GM18498 (cell line): ENCODE data around the gene TMEM138.
"Not testable (repeated sequence)": the region's sequence is repeated elsewhere in the genome, so short reads cannot be mapped to it uniquely, and the experiment has no call there.

Source experiments
- ATAC-seq: cut with Tn5 transposase; IDR thresholded peaks from one replicate; pipeline ENCODE4 v1.9.1; 2021; ENCODE audit warnings: mild to moderate bottlenecking, moderate library complexity; ENCODE audit not compliant: unreplicated experiment

Gene TMEM138

DNA sequence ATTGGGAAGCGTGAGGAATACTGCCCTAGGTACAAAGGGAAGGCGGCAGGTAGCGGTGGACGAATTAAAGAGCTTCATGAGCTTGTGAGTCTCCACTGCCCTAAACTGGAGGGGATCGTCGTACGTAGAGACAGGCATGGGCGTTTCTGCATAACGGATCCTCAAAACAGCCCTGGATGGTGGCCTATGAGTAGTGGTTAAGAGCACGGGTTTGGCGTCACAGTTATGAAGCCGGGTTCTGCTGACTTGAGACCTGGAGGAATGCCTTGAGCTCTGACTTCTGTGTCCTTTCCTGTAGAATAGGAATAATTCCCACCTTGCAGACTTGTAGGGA, 335 bp downstream of the TMEM138 start:
- ATAC-seq: no peak

DNA sequence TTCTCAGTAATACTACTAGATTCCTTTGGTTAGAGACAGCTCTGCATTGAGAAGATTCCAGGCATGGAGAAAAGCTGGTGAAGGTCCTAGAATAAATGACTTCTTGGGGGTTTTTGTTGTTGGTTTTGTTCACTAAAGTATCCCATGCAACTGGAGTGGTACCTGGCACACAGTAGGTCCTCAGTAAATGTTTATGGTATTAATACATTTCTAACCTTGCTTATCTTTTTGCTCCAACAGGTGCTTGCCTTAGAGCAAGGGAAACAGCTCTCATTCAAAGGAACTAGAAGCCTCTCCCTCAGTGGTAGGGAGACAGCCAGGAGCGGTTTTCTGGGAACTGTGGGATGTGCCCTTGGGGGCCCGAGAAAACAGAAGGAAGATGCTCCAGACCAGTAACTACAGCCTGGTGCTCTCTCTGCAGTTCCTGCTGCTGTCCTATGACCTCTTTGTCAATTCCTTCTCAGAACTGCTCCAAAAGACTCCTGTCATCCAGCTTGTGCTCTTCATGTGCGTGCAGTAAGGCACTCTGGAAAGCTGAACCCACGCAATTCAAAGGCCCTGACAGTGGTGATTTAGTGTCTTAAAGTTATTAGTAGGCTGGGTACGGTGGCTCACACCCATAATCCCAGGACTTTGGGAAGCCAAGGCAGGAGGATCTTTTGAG, 2.0 kb downstream of the TMEM138 start:
- ATAC-seq: no peak

DNA sequence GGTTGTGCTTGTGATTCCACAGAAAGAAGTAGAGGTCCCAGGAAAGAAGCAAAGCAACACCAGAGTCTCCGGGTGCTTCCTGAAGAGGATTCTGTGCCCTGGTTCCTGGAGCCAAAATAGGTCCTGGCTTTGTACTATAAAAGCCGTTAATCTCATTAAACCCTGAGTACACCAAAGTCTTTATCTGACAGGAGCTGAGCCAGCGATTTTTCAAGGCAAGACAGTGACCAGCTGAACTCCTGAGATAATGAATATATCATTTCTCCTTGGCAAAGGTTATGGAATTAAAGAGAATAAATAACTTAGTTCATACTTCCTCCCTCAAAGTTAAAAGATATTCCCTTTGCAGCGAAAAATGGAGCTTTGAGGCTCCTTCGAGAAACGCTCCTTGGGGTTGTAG, 5.2 kb downstream of the TMEM138 start:
- ATAC-seq: no peak

DNA sequence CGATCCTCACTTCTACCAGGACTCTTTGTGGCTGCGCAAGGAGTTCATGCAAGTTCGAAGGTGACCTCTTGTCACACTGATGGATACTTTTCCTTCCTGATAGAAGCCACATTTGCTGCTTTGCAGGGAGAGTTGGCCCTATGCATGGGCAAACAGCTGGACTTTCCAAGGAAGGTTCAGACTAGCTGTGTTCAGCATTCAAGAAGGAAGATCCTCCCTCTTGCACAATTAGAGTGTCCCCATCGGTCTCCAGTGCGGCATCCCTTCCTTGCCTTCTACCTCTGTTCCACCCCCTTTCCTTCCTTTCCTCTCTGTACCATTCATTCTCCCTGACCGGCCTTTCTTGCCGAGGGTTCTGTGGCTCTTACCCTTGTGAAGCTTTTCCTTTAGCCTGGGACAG, 6.5 kb downstream of the TMEM138 start:
- ATAC-seq: no peak

DNA sequence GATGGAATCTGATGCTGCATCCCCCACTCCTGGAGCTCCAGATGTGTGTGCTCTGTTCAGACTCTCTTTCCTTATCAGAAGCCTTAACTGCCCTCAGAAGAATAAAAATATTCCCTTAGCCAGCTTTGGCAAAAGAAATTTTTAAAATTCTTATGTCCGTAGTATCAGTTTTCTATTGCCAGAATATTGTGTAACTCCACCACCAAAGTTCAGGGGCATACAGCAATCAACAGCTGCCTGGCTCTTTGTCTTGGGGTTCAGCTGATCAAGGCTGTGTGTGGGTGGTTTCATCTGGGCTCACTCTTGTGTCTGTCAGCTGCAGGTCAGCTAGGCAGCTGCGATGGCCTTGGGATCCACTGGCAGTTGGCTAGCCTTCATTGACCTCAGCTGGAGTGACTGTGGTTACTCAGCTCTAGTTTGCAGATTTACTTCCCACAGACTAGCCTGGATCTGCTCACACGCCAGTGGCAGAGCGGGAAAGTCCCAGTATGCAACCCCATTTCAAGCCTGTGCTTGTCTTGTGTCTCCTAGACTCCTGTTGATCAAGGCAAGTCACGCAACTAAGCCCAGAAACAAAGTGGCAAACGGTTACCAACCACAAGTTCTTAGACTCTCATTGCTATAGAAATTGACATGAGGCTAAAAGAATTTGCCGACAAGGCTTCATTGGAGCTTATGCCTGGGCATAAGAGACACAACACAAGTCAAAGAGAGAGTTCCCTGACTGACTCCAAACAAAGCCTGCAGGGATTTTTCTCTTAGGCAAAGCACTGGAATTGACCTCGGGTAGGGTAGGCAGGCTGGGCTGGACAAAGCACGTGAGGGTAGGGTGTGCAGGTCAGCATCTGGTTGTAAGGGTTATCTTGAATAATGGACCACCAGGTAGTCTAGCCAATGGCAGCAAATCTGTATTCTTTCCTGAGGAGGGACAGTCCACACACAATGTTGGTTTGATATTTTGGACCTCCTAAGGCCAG, 7.5 kb downstream of the TMEM138 start:
- peak; percentile 61 for ATAC-seq

DNA sequence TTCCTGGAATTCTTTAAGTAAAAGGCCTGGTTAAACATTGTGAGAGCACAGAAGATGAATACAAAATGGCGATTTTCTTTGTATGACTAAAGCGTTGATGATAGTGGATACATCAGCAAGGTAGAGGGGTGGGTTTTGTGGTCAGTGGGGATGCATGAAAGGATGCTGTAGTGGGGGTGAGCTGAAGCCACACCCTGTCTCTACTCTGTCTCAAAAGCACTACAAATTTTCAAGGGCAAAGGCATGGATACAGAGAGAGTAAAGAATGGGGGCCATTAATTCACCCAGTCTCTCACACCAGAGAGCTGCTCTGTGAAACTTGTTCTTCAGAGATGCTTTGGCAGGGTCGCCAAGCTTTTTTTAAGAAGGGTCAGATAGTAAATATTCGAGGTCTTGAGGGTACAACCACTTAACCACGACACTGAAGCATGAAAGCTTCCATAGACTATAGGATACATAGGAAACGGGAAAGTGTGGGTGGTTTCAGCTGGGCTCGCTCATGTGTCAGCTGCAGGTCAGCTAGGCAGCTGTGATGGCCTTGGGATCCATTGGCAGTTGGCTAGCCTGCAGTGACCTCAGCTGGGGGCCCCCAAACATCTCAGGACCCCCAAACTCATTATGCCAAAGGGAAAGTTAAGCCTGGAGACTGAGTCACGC, 8.3 kb downstream of the TMEM138 start:
- ATAC-seq: peak; percentile 21

DNA sequence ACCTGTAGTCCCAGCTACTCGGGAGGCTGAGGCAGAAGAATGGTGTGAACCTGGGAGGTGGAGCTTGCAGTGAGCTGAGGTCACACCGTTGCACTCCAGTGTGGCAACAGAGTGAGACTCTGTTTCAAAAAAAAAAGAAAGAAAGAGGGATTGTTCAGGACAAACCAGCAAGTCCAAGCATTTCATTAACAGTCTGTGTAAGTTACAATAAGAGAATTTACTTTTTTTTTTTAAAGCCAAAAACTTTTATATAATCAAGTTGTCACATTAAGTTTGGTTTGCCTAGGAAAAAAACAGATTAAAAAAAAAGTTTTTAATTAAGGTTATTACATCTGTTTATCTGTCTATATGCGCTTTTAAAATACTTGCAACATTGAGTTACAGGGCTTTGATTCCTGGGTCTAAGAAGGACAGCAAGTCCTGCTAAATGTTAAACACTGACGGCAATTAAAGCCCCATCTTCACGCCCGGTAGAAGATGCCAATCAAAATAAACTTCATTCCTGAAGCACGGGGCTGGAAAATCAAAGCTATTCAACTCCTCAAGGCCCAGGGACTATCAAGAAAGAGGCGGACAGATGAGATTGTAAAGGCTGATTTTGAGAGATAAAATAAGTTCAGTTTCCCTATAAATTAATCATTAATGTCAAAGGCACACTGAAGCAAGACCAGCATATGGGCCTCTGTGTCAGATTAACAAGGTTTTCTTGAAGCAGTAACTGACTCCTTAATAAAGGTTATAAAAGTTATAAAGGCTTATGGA, 10.7 kb downstream of the TMEM138 start:
- no peak for ATAC-seq

DNA sequence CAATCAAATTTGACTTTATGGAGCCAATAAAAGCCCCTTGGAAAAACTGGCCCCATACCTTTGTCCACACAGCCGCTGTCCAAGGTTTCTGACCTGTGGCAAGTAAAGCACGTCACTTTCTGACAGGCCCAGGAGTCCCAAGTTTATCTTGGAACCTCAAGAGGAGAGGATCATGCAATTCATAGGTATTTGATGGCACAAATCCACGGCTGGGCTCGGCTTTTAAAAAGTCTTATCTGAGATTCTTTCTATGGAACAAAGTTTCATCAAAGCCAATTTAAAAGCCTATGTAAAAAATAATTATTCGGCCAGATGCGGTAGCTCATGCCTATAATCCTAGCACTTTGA, 13.6 kb downstream of the TMEM138 start:
- ATAC-seq: no peak

DNA sequence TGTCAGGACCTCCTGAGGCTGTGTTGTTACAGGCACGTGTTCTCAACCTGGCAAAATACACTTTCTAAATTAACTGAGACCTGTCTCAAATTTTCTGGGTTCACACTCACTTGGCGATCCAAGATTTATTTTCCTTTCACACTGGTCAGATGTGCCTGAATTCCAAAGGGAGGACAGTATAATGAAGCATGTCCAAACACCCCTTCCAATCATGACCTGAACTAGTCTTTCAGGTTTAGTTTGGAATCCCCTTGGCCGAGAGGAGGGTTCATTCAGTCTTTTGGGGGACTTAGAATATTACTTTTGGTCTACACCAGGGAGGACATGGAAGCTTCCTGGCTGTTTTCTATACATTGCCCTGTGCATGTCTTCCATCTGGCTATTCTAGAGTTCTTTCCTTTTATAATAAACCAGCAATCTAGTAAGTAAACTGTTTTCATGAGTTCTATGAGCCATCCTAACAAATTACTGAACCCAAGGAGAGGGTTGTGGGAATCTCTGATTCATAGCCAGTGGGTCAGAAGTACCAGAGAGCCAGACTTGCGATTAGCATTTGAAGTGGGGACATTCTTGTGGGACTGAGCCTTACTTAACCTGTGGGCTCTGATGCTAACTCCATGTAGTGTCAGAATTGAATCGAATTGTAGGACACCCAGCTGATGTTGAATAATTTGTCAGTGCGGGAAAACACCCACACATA, 15.4 kb downstream of the TMEM138 start:
- no peak for ATAC-seq

DNA sequence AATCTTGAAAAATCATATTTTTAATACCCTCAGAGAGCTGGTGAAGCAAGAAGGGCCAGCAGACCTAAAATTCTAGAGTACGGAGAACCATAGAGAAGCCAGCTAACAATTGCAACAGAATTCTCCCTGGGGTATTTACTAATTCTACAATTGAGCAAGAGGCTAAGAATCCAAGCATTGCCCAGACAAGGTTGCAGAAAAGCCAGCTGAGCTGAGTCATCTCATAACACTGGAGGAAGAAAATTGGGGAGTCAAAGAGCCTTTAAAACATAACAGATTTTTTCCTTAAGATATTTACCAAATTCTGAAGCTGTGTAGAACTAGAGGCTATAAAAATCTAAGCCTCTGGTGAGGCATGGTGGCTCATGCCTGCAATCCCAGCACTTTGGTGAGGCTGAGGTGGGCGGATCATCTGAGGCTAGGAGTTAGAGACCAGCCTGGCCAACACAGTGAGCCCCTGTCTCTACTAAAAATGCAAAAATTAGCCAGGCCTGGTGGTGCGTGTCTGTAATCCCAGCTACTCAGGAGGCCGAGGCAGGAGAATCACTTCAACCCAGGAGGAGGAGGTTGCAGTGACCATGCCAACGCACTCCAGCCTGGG, 16.6 kb downstream of the TMEM138 start:
- no peak for ATAC-seq

DNA sequence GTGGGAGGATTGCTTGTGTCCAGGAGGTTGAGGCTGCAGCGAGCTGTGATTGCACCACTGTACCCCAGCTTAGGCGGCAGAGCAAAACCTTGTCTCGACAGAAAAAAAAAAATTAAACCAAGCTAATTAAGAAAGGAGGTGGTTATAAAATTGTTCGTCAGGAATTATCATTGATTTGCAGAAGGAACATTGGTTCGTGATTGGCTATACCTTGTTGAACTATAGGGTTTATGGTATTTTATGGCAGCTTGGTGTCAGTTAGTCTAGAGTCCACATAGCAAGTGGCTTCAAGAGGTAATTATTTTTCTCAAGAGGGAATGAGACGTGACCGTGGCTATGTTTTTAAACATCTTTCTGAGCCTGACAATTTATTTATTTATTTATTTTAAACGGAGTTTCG, 18.7 kb downstream of the TMEM138 start:
- ATAC-seq: no peak

DNA sequence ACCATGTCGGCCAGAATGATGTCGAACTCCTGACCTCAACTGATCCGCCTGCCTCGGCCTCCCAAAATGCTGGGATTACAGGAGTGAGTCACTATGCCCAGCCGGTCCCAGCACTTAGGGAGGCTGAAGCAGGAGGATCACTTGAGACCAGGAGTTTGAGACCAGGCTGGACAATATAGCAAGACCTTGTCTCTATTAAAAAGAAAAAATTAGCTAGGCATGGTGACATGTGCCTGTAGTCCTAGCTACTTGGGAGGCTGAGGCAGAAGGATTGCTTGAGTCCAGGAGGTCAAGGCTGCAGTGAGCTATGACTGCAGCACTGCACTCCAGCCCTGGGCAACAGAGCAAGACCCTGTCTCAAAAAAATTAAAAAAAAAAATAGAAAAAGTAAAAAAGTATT, 21.7 kb downstream of the TMEM138 start:
- not testable (repeated sequence) for ATAC-seq

DNA sequence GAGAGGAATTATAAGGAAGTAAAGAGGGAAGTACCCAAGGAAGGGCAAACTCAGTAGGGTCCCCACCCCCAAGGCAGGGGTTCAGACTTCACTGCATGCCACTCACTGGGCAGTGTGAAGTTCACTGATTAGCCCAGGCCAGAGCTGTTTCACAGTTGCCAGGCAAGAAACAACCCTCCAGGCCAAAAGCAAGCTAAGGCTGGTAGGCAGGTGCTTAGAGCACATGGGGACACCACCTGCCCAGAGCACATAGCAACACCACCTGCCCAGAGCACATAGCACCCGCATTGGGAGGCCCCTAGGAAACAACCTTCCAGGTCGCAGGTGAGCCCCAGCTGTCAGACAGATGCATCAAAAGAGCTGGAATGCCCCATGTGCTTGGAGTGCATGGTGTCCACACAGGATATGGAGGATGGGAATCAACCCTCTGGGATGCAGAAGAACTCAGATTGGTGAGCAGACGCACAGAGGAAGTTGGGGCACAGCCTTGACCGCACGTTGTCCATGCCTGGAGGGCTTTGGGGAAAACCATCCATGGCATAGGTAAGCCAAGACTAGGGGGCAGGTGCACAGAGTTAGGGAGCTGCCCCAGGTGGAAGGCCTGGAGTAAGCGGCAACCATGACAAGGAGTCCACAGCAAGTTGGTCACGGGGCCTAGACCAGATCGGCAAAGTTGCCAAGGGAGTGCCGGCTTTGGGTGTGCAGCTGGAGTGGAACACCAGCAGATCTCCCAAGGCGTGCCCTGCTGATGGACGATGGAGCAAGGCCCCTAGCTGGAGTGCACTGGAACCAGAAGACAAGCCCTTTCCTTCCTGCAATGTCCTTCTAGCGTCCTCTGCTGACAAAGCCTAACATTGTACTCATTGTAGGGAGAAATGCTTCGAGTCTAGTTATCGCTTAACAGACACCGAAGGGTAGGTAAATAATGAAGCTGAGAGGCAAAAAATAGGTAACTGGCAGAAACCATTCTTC, 22.4 kb downstream of the TMEM138 start:
- ATAC-seq: no peak

DNA sequence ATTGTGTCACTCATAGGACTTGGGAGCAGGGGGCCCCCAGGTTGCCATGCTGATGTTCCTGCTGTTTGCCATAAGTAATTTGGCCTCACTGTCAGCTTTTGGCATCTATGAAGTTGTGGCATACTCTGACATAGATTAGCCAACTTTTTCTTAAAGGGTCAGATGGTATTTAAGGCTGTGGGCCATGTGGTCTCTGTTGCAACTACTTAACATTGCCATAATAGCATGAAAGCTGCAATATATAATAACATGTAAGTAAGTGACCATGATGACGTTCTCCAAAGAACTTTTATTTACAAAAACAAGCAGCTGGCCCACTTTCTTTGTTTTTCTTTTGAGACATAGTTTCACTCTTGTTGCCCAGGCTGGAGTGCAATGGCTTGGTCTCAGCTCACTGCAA, 28.0 kb downstream of the TMEM138 start:
- no peak for ATAC-seq

DNA sequence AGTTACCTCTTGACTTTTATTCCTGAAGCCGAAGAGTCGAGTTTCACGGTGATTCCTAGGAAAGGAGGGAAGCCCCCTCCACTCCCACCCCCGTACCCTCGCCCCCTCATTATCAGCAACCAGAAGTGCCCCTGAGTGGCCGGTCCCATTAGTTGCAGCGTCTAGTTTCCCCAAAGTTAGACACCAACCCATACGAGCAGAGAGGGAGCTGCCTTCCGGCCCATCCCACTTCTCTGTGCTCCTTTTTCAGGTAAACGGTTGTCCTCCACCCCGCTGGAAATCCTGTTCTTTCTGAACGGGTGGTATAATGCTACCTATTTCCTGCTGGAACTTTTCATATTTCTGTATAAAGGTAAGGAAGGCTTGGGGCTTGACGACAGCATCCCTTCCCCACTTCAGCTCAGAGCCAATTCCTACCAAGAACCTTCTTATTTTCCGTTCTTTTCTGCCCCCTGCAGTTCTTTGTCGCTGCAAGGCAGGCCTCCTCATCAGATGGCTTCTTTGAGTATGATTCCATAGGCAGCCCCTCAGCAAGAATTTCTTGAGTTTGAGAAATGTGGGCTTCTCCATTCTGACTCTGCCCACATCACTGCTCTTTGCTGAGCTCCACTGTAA, 30.9 kb downstream of the TMEM138 start:
- ATAC-seq: no peak

DNA sequence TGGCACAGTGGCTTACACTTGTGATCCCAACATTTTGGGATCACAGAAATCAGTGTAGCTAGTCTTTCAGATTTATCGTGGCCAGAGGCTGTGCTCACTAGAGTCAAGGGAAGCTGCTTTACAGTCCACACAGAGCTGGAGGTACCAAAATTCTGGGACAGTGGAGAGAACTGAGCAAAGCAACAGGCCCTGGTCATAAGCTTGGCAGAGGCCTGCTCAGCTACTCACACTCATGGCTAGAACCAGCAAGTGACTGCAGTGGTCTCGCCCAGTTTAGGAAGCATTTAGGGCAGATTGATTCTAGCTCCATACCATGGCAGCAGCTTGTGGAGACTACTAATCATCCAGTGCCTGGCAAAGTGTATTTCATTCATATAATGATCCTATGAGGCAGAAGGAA, 39.0 kb downstream of the TMEM138 start:
- no peak for ATAC-seq

DNA sequence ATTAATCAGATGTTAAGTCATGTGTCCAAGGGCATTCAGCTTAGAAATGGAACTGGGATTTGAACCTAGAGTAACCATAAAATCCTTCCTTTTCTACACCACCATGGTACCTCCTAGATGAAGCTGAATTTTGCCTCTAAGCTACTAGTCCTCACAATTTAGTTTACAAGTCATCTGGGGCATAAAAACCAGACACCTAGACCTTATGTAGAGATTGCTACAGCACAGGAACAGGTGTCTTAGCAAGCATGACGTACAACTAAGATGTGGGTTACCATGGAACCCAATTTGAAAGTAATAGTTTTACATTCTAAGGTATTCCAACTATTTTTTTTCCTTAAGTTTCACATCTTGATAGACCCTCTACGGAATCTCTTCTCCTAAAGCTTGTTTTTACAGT, 39.4 kb downstream of the TMEM138 start:
- no peak for ATAC-seq

DNA sequence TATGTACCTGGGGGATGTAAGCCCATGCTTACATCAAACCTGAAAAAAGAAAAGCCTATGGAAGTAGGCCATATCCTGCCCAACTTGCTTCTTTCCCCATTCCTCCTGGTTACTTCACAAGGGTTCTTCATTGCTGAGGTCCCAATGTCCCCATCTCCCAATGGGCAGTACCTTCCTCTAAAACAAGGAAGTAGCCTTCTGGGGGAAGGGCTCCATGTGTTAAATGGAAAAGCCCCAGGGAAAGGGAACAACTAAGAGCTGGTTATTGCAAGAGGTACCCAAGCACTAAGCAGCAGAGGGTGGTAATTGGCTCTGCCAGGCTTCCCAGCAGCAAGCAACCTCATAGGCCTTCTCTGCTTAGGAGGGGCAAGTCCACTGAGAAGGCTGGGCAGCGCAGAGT, 41.5 kb downstream of the TMEM138 start:
- no peak for ATAC-seq

DNA sequence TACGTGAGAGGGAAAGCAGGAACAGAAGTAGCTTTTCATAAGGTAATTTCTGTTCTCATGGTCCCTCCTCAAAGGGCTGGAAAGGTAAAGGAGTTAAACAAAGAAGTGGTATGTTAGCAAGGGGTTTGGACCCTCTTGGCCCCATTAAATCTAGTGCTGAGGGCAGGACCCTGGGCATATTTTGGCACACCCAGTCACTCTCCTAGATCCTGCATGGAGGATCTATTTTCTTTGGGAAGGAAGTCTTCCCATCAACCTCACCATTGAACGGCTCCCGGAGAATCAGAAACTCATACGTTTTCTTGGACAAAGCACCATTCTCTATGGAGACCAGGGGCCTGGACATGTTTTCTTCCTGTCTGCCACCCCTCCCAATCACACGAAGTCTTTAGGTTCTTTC, 41.9 kb downstream of the TMEM138 start:
- ATAC-seq: no peak
